Testis (tissue), 3 donors: ENCODE measurements around the gene RESP18. TPM values are rescaled to one million over a fixed set of nuclear protein-coding genes. Genes with fewer than 3 reads are reported as not detected.

Source experiments
- DNase-seq: peaks from one replicate; pipeline ENCODE4 v3.0.0-alpha.2; 2019
- H3K27ac ChIP-seq, 2 donors: fragments of 200-600 bp; sonication (generic); one replicate each; pipeline ENCODE4 v1.5.1; 2019
- H3K27me3 ChIP-seq: fragments of 200-600 bp; sonication (generic); one replicate; pipeline ENCODE4 v1.5.1; 2019
- H3K36me3 ChIP-seq: fragments of 200-600 bp; sonication (generic); one replicate; pipeline ENCODE4 v1.5.1; 2017; ENCODE audit warnings: low read depth; ENCODE audit errors: missing control alignments
- H3K4me1 ChIP-seq: fragments of 200-600 bp; sonication (generic); one replicate; pipeline ENCODE4 v1.5.1; 2019
- H3K4me3 ChIP-seq, 2 donors: fragments of 200-600 bp; sonication (generic); one replicate each; pipeline ENCODE4 v1.5.1; 2017 to 2019
- H3K9me3 ChIP-seq: fragments of 200-600 bp; sonication (generic); one replicate; pipeline ENCODE4 v1.5.1; 2017
- CTCF ChIP-seq, 3 experiments: fragments of 450-650 bp in 2 of 3; fragments of 200-600 bp in 1 of 3; sonication (generic) in 1 of 3; IDR thresholded peaks; one replicate each; pipeline ENCODE4 v1.5.1; 2016 to 2019; ENCODE audit warnings: antibody characterized with exemption in 3 of 3, mild to moderate bottlenecking in 2 of 3, moderate library complexity in 1 of 3
- POLR2A ChIP-seq: fragments of 450-650 bp; IDR thresholded peaks from one replicate; pipeline ENCODE4 v1.6.1; 2017; ENCODE audit warnings: antibody characterized with exemption, mild to moderate bottlenecking, moderate library complexity
- WGBS, 2 donors: methylation state at CpG; one replicate each; pipeline ENCODE4 v1.1.5; 2018; 5-methylcytosine and 5-hydroxymethylcytosine counted together
- intact Hi-C: fragments of 100-400 bp; cut with DNase I; formaldehyde crosslinking; loops from one replicate; pipeline ENCODE4 v1.15.1; 2023; ENCODE audit warnings: low total_unique reads
- polyA plus RNA-seq: library from polyadenylated mRNA; stranded (reverse); fragments of 350-450 nt; fragmentation: Illumina TruSeq; extraction: RNeasy Lipid Tissue Mini Kit (QIAGEN cat#74804); gene quantifications from one replicate; pipeline ENCODE4 v1.2.3, GENCODE V29; 2014; ENCODE audit warnings: low read depth, low replicate concordance; ENCODE audit not compliant: insufficient read depth
- total RNA-seq, 2 donors: library from RNA; depleted of rRNA; stranded (reverse); fragments of >200 nt; gene quantifications; one replicate each; pipeline ENCODE4 v1.2.3, GENCODE V29; 2016

The RESP18 gene
- total and polyA plus RNA-seq, 3 donors from 2014 or later, result 0.71 to 1.4 TPM; not detected in 1

- WGBS, 2 donors, result 66 to 73% methylated on average over 1 of the region's 1 CpG
- H3K9me3 ChIP-seq, result no peaks in the 10 kb centered on the region
- no peak for DNase-seq
- H3K4me3 ChIP-seq, result no peak overlapping the region
- H3K4me1 ChIP-seq, result peaks cover 8% of the 10 kb centered on the region
- no peaks in the 10 kb centered on the region for H3K36me3 ChIP-seq
- TF ChIP-seq CTCF (IDR thresholded peaks at IDR 0.05), result no peak
- TF ChIP-seq POLR2A, result no peak
- no peak overlapping the region for H3K27ac ChIP-seq
- intact Hi-C loops, result no loop called here
- H3K27me3 ChIP-seq, result no peaks in the 10 kb centered on the region
Measured at GRCh38 chr2:219356834-219357233, 24.3 kb upstream of the RESP18 start.

GRCh38 chr2:219354582-219354981, 22.0 kb upstream of the RESP18 start:
- no peak overlapping the region for H3K4me3 ChIP-seq
- no peak for TF ChIP-seq POLR2A
- no peak for TF ChIP-seq CTCF (IDR thresholded peaks at IDR 0.05)
- peaks cover 8% of the 10 kb centered on the region for H3K4me1 ChIP-seq
- H3K36me3 ChIP-seq, result no peaks in the 10 kb centered on the region
- H3K27ac ChIP-seq, result no peak overlapping the region
- no peaks in the 10 kb centered on the region for H3K27me3 ChIP-seq
- WGBS, 2 donors, result 81 to 94% methylated on average over 3 to 4 of the region's 4 CpGs
- intact Hi-C loops, result no loop called here
- no peak for DNase-seq
- H3K9me3 ChIP-seq, result no peaks in the 10 kb centered on the region

- no peaks in the 10 kb centered on the region for H3K36me3 ChIP-seq
- no peaks in the 10 kb centered on the region for H3K9me3 ChIP-seq
- TF ChIP-seq CTCF (IDR thresholded peaks at IDR 0.05) (no peak), POLR2A (no peak)
- H3K4me3 ChIP-seq, result no peak overlapping the region
- peaks cover 2% of the 10 kb centered on the region for H3K4me1 ChIP-seq
- intact Hi-C loops, result no loop called here
- no peak overlapping the region for H3K27ac ChIP-seq
- no peak for DNase-seq
- H3K27me3 ChIP-seq, result no peaks in the 10 kb centered on the region
- WGBS, 2 donors, result 77 to 79% methylated on average over 5 of the region's 5 CpGs
Measured at GRCh38 chr2:219353129-219353528, 20.6 kb upstream of the RESP18 start.

GRCh38 chr2:219352448-219353023, 20.0 kb upstream of the RESP18 start:
- intact Hi-C loops, result no loop called here
- H3K27me3 ChIP-seq, result no peaks in the 10 kb centered on the region
- no peaks in the 10 kb centered on the region for H3K4me1 ChIP-seq
- no peak for TF ChIP-seq POLR2A
- TF ChIP-seq CTCF (IDR thresholded peaks at IDR 0.05), result peak; percentile 45 to 65 (median 65)
- H3K36me3 ChIP-seq, result no peaks in the 10 kb centered on the region
- H3K4me3 ChIP-seq, result no peak overlapping the region
- 32 to 34% methylated on average over 5 of the region's 5 CpGs for WGBS, 2 donors
- H3K27ac ChIP-seq, result no peak overlapping the region
- peak; percentile 80 for DNase-seq
- no peaks in the 10 kb centered on the region for H3K9me3 ChIP-seq

GRCh38 chr2:219350710-219351221, 18.2 kb upstream of the RESP18 start:
- no peak for DNase-seq
- H3K27ac ChIP-seq, result no peak overlapping the region
- no peaks in the 10 kb centered on the region for H3K9me3 ChIP-seq
- WGBS, 2 donors, result 60 to 63% methylated on average over 4 of the region's 4 CpGs
- no peaks in the 10 kb centered on the region for H3K36me3 ChIP-seq
- H3K4me3 ChIP-seq, result no peak overlapping the region
- intact Hi-C loops, result no loop called here
- no peak for TF ChIP-seq CTCF (IDR thresholded peaks at IDR 0.05)
- no peak for TF ChIP-seq POLR2A
- no peaks in the 10 kb centered on the region for H3K4me1 ChIP-seq
- no peaks in the 10 kb centered on the region for H3K27me3 ChIP-seq
